ENCODE results near the gene NCKAP5L.

Gene NCKAP5L

DNA sequence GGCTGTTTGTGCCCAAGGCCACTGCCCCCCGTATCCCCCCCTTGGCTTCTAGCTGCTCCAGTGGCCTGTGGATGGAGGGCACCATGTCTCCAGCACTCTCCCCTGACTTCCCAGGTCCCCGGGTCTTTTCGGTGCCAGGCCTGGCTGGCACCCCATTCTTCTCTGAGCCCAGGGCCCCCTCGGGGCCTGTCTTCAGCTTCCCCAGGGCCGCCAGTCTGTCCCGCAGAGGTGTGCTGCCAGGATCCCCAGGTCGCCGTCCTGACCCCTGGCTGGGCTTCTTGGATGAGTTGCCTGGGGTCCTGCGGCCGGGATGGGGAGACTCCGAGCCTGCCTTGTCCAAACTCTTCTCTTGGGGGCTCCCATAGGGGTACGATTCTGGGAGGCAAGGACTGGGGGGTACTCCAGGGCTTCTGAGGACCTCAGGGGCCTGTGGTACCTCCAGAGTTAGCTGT is 32.5 kb downstream of the NCKAP5L start:
- TF ChIP-seq POLR2AphosphoS5 (IDR thresholded peaks at IDR 0.05; ENCODE audit: low read depth, low read length) (no peak), POLR2A (IDR thresholded peaks at IDR 0.05; ENCODE audit: low read depth, low read length) (no peak), TAF1 (IDR thresholded peaks at IDR 0.05; ENCODE audit: borderline replicate concordance, low read depth, low read length) (no peak)
- FAIRE-seq (no peak), DNase-seq (ENCODE audit: insufficient read length) (no peak)

DNA sequence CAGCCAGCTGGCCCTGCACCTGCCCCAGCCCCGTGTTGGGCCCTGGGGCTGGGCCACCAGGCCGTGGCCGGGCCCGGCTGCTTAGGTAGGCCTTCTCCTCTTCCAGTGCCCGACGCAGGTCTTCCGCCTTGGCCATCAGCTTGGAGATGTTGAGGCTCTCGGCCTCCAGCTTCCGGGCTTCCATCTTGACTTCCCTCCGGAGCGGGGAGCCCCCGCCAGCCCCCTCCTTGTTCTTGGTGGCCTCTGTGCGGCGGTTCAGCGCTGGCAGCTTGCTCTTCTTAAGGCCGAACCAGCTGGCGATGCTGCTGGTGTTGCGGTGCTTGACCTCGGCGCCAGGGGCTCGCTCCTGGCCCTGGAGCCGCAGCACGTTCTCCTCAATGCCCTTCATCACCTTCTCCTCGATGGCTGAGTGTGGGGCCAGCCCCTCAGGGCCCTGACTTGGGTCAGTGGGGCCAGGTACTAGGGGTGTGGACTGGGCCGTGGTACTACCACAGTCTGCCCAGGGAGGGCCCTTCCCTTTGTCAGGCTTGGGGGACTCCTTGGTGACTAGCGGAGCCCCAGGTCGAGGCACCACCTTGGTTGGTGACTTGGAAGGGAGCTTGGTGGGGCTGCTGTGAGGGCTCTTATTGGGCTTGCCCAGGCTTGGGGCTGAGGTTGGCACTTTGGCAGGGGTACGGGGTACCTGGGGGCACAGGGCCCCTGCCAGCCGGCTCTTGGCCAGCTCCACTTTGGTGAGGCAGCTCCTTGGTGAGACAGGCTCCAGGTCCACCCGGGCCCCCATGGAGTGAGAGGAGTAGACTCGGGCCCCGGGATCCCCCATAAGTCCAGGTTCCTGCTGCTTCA is 33.2 kb downstream of the NCKAP5L start:
- no peak for DNase-seq (ENCODE audit: insufficient read length)
- no peak for FAIRE-seq
- TF ChIP-seq POLR2A (IDR thresholded peaks at IDR 0.05; ENCODE audit: low read depth, low read length): no peak; the same call in 1 of the 2 replicates

- DNase-seq (ENCODE audit: insufficient read length): no peak
- TF ChIP-seq POLR2A (IDR thresholded peaks at IDR 0.05; ENCODE audit: low read depth, low read length) (no peak), TAF1 (IDR thresholded peaks at IDR 0.05; ENCODE audit: borderline replicate concordance, low read depth, low read length) (no peak), POLR2AphosphoS5 (IDR thresholded peaks at IDR 0.05; ENCODE audit: low read depth, low read length) (no peak)
- no peak for FAIRE-seq
Measured at GRCh38 chr12:49794021-49794420, 34.2 kb downstream of the NCKAP5L start.

DNA sequence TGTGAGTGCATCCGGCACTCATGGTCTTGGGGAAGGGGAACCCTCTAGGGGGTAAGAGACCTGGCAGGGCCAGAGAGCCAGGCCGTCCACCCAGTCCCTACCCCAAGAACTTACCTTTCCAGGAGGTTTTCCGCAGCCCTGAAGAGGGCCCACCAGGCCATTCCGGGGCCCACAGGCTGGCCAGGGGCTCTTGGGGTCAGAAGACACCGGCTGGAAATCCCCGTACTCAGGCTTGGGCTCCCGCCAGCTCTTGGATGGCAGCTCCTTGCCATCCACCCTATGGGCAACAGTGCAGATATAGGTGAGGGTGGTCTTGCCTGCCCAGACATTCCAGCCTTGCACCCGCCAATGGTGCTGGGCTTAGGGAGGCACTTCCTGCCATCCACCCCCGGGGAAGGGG is 34.6 kb downstream of the NCKAP5L start:
- DNase-seq (ENCODE audit: insufficient read length): no peak
- FAIRE-seq: no peak
- no peak for TF ChIP-seq POLR2AphosphoS5 (IDR thresholded peaks at IDR 0.05; ENCODE audit: low read depth, low read length)
- no peak for TF ChIP-seq POLR2A (IDR thresholded peaks at IDR 0.05; ENCODE audit: low read depth, low read length)
- no peak for TF ChIP-seq TAF1 (IDR thresholded peaks at IDR 0.05; ENCODE audit: borderline replicate concordance, low read depth, low read length)

GRCh38 chr12:49792976-49793580 is 35.1 kb downstream of the NCKAP5L start:
- no peak for DNase-seq (ENCODE audit: insufficient read length)
- no peak for FAIRE-seq
- TF ChIP-seq TAF1 (IDR thresholded peaks at IDR 0.05; ENCODE audit: borderline replicate concordance, low read depth, low read length): no peak
- TF ChIP-seq POLR2A (IDR thresholded peaks at IDR 0.05; ENCODE audit: low read depth, low read length): no peak
- TF ChIP-seq POLR2AphosphoS5 (IDR thresholded peaks at IDR 0.05; ENCODE audit: low read depth, low read length): no peak

- no peak for DNase-seq (ENCODE audit: insufficient read length)
Measured at GRCh38 chr12:49792181-49792970, 35.8 kb downstream of the NCKAP5L start.

GRCh38 chr12:49791700-49792099 is 36.5 kb downstream of the NCKAP5L start:
- no peak for TF ChIP-seq TAF1 (IDR thresholded peaks at IDR 0.05; ENCODE audit: borderline replicate concordance, low read depth, low read length)
- no peak for TF ChIP-seq POLR2AphosphoS5 (IDR thresholded peaks at IDR 0.05; ENCODE audit: low read depth, low read length)
- no peak for TF ChIP-seq POLR2A (IDR thresholded peaks at IDR 0.05; ENCODE audit: low read depth, low read length)
- no peak for FAIRE-seq
- no peak for DNase-seq (ENCODE audit: insufficient read length)

More at GRCh38 chr12:49792181-49792970, 35.8 kb downstream of the NCKAP5L start:
- TF ChIP-seq TAF1 (IDR thresholded peaks at IDR 0.05; ENCODE audit: borderline replicate concordance, low read depth, low read length) (no peak), POLR2A (IDR thresholded peaks at IDR 0.05; ENCODE audit: low read depth, low read length) (no peak), POLR2AphosphoS5 (IDR thresholded peaks at IDR 0.05; ENCODE audit: low read depth, low read length) (no peak)
- no peak for FAIRE-seq

DNA sequence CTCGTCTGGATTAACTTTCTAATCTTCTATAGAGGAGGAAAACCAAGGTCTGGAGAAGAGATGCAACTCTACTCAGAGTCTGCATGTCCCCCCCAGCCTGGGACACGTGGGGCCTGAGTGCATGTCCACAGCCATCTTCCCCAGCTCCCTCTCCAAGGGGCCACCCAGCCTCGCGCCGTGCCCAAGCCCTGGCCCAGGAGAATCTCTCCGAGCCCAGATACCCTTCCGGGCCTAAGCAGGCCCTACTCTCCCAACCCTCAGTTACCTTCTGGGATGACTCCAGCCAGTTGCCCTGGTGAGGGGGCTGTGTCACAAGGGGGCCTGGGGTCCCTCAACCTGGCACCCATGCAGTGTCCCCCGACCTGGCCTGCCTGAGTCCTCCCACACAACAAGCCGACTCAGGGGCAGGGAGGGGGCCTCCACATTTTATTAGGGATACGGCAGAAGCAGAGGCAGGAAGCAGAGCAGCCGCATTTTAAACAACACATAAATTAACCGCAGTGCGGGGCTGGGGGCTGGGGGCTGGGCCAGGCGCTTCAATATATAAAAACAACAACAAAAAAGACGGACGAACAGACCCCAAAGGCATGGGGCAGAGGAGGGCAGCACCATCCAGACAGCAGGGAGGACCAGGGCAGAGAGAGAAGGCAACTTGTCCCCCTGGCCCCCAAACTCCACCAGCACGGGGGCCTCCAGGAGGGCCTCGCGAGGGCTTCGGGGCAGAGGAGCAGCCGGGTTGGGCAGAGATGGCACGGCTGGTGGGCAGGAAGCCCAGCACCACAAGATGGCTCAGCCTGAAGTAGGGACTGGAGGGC is 37.3 kb downstream of the NCKAP5L start:
- FAIRE-seq: no peak
- no peak for TF ChIP-seq POLR2A (IDR thresholded peaks at IDR 0.05; ENCODE audit: low read depth, low read length)
- no peak for TF ChIP-seq POLR2AphosphoS5 (IDR thresholded peaks at IDR 0.05; ENCODE audit: low read depth, low read length)
- TF ChIP-seq TAF1 (IDR thresholded peaks at IDR 0.05; ENCODE audit: borderline replicate concordance, low read depth, low read length): no peak
- DNase-seq (ENCODE audit: insufficient read length): no peak

GRCh38 chr12:49789992-49790391 is 38.2 kb downstream of the NCKAP5L start:
- DNase-seq (ENCODE audit: insufficient read length): no peak
- FAIRE-seq: no peak
- TF ChIP-seq TAF1 (IDR thresholded peaks at IDR 0.05; ENCODE audit: borderline replicate concordance, low read depth, low read length) (no peak), POLR2A (IDR thresholded peaks at IDR 0.05; ENCODE audit: low read depth, low read length) (no peak), POLR2AphosphoS5 (IDR thresholded peaks at IDR 0.05; ENCODE audit: low read depth, low read length) (no peak)

- DNase-seq (ENCODE audit: insufficient read length): no peak
- TF ChIP-seq POLR2A (IDR thresholded peaks at IDR 0.05; ENCODE audit: low read depth, low read length) (no peak), TAF1 (IDR thresholded peaks at IDR 0.05; ENCODE audit: borderline replicate concordance, low read depth, low read length) (no peak), POLR2AphosphoS5 (IDR thresholded peaks at IDR 0.05; ENCODE audit: low read depth, low read length) (no peak)
- FAIRE-seq: no peak
Measured at GRCh38 chr12:49787672-49788071, 40.5 kb downstream of the NCKAP5L start.
